Central memory CD8-positive, alpha-beta T cell (primary cell): ENCODE results near the gene FKBP9.
"Not testable (repeated sequence)": the region's sequence is repeated elsewhere in the genome, so short reads cannot be mapped to it uniquely, and the experiment has no call there.

ENCODE experiments used
- ATAC-seq: fragments of 150-1000 bp; cut with Tn5 transposase; replicated peaks from 2 replicates; pipeline ENCODE4 v1.10.0; 2022; ENCODE audit warnings: mild to moderate bottlenecking, moderate FRiP score, moderate number of reproducible peaks; ENCODE audit not compliant: poor library complexity, severe bottlenecking; ENCODE audit errors: extremely low read depth
- DNase-seq, 2 donors: peaks; one replicate each; pipeline ENCODE4 v3.0.0; 2021; ENCODE audit warnings: low spot score in 2 of 2
- H3K27ac Mint-ChIP-seq: one replicate; pipeline ENCODE4 v1.8.0; 2022; ENCODE audit warnings: low read depth, mild to moderate bottlenecking, moderate library complexity, mixed read lengths
- H3K27me3 Mint-ChIP-seq: one replicate; pipeline ENCODE4 v1.8.0; 2022; ENCODE audit warnings: mixed read lengths
- H3K36me3 Mint-ChIP-seq: one replicate; pipeline ENCODE4 v1.8.0; 2022; ENCODE audit warnings: mild to moderate bottlenecking, moderate library complexity, mixed read lengths; ENCODE audit not compliant: insufficient read depth
- H3K4me1 Mint-ChIP-seq: one replicate; pipeline ENCODE4 v1.8.0; 2022; ENCODE audit warnings: mixed read lengths
- H3K4me3 Mint-ChIP-seq: one replicate; pipeline ENCODE4 v1.8.0; 2022; ENCODE audit warnings: mild to moderate bottlenecking, moderate library complexity, mixed read lengths
- H3K9me3 Mint-ChIP-seq: one replicate; pipeline ENCODE4 v1.8.0; 2022; ENCODE audit warnings: mixed read lengths

Gene FKBP9

DNA sequence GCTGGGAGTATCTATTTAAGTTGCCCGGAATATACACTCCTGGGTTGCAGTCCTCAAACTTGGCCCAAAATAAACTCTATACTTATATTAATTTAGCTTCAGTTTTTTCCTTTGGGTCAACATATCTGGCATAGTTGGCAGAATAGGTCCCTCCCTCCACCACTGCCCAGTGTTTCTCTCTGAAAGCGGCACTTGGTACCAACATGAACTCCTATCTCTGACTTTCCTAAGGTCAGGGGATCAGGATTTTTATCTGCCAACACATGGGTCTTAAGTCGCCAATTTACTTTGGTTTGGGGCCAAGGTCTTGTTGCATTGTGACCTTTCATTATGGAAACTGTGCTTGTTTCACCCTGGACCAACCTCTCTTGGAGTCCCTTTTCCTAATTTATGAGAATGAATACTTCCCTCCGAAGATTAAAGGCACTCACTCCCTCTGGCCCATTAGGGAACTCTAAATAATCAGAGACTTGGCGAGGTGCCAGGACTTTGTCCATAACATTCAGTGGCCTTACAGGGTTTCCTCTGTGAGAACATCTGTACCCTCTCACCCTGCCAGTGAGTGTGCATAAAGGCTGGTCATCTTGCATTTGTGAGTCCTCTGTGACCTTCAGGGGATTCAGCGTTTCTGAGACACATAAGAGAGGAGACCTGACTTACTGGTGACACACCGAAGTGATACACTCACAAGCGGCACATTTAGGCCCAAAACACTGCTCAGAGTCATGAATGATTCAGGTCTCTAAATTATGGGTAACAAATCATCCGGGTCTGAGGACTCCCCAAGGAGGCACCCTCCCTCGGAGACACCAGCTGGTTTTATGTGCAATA is 19.7 kb upstream of the FKBP9 start:
- no peaks in the 10 kb centered on the region for H3K27me3 Mint-ChIP-seq
- H3K36me3 Mint-ChIP-seq, result peaks cover 6% of the 10 kb centered on the region
- H3K4me1 Mint-ChIP-seq, result peaks cover 16% of the 10 kb centered on the region
- ATAC-seq (no peak), DNase-seq (no peak)
- no peak overlapping the region for H3K27ac Mint-ChIP-seq
- H3K4me3 Mint-ChIP-seq, result no peak overlapping the region
- H3K9me3 Mint-ChIP-seq, result no peaks in the 10 kb centered on the region

DNA sequence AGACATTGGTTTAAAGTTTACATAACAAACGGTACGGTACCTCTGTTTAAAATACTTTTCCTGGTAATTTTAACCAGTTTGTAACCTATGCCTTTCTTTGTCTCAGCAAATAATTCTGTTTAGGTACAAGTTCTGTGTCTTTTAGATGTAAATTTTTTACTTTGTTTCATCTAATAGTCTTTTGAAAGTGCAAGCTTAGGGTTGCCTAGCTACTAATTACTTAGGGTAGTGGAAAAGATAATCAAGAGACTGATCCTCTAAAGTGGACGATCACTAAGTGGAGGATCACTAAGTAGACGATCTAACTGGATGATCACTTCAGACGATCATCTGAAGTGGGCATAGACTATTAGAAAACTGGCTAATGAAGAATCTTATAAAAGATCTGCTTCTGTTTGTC is 16.1 kb upstream of the FKBP9 start:
- DNase-seq (no peak), ATAC-seq (no peak)
- Mint-ChIP-seq H3K4me1 (peaks cover 16% of the 10 kb centered on the region), H3K4me3 (peak overlapping the region; percentile 80), H3K27me3 (no peaks in the 10 kb centered on the region), H3K9me3 (no peaks in the 10 kb centered on the region), H3K36me3 (no peaks in the 10 kb centered on the region), H3K27ac (no peak overlapping the region)

DNA sequence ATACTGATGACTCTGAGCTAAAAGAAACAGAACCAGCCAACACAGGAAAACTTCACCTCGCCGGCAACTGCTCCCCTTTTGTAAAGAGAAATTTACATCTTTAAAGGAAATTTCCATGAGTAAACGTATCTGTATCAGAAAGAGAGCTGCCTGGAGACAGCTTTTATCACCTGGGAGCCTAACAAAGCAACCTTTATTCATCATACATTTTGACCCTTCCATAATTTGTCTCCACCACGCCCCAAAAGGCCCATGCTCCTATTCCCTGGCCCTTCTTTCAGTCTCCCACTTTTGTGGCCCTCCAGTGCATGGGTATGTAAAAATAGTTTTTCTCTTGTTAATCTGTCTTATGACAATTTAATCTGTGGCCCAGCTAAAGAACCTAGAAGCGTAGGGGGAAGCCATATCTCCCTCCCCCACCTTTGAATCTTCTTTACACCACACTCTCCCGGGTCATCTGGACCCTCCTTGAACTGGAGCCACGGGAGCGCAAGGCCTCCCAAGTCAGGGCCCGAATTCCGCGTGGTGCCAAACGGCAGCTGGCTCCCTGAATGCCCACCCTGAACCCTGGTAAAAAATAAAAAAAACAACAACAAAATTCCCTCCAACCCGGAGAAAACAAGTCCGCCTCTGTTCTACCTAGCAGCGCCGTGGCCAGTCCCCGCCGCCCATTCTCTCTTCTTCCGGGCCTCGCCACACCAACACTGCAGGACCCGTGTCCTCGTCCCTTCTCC is 15.4 kb upstream of the FKBP9 start:
- no peak for DNase-seq
- ATAC-seq, result no peak
- H3K9me3 Mint-ChIP-seq, result no peaks in the 10 kb centered on the region
- H3K27ac Mint-ChIP-seq, result peak overlapping the region; percentile 83
- peak overlapping the region; percentile 80 for H3K4me3 Mint-ChIP-seq
- no peaks in the 10 kb centered on the region for H3K36me3 Mint-ChIP-seq
- peaks cover 16% of the 10 kb centered on the region for H3K4me1 Mint-ChIP-seq
- H3K27me3 Mint-ChIP-seq, result no peaks in the 10 kb centered on the region

DNA sequence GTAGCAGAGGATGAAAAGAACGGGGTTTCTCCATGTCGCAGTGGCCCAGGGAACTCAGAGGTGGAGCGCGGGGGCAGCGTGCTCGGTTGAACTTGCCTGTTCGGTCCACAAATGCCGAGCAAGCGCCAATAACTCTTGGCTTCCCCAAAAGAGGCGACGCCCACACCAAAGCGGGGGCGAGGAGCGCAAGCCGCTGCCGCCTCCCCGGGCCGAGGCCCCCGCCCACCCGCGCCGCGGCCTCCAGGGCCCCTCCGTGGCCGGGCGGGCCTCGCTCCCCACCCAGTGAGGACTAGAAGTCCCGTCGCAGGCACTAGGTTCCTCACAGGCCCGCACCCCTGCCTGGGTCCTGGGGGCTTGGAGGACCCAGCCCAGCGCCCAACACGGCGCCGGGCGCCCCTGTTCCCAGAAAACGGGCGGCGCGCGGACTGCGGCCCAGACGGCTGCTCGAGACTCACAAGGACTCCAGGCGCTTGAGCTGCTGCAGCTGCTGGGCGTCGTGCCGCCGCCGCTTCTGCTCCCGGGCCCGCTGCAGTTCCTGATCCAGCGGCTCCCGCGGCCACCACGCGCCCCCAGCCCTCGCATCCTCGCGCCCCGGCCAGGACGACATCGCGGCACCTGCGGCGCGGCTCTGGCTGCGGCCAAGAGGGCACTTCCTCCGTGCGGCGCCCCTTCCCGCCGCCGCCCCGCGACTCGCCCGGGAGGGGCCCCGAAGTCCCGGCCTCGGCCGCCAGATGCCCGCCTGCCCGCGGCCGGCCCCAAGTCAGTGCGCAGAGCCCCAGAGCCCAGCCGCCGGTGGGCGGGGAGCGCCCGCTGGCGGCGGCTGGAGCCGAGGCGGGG is 14.6 kb upstream of the FKBP9 start:
- DNase-seq (peak; percentile 35 to 37), ATAC-seq (peak; percentile 84)
- Mint-ChIP-seq H3K4me1 (peaks cover 16% of the 10 kb centered on the region), H3K9me3 (no peaks in the 10 kb centered on the region), H3K36me3 (no peaks in the 10 kb centered on the region), H3K27me3 (peaks cover 3% of the 10 kb centered on the region), H3K4me3 (peak overlapping the region; percentile 80), H3K27ac (peak overlapping the region; percentile 83)

DNA sequence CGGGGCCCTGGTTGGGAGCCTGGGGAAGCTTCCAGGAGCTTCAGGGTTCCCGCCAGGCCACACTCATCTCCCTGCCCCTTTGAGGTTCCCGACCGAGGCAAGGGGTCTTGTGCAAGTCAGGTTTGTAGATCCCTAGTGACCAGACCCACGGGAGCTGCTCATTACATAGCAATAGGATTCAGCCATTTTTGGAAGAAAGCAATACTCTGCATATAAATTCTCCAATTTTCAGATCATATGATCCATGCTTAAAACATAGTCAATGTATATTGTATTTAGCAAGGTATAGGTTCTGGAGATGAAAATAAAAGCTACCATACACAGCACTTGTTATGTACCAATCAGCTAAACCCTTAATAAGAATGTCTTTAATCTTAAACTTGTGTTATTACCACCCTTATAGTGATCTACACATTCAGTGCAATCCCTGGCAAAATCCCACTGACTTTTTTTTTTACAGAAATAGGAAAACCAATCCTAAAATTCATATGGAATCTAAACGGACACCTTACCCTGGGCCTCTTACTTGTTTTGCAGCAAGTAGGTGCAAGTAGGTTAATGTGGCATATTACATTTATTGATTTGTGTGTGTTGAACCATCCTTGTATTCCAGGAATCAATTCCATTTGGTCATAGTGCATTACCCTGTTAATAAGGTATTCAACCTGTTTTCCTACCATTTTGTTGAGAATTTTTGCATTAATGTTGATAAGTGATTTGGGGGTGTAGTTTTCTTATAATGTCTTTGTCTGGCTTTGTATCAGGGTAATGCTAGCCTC is 13.8 kb upstream of the FKBP9 start:
- Mint-ChIP-seq H3K9me3 (peaks cover 5% of the 10 kb centered on the region), H3K27me3 (peaks cover 11% of the 10 kb centered on the region), H3K36me3 (no peaks in the 10 kb centered on the region), H3K4me3 (peak overlapping the region; percentile 80), H3K27ac (no peak overlapping the region), H3K4me1 (peaks cover 16% of the 10 kb centered on the region)
- ATAC-seq, result peak; percentile 6
- DNase-seq, result no peak

DNA sequence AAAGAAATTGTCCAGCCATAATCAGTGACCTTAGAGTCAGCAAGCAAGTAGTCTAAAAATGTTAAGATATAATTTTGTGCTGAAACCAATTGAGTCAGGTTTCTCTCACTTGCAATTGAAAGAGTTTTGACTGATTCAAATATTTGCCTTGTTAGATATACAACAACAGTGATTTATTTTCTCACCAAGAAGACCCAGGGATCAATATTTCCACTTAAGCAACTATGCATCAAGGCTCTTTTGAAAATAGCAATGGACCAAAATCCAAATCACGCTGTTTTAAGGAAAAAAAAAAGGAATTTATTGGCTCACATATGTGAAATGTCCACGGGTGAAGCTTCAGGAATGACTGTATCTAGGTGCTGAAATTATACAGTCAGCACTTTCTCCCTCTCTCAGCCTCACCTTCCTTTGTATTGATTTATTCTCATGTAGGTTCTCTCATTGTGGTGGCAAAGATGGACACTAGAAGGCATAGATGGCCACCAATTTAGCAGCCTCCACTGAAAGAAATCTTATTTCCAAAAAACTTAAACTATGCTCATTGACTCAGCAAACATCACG is 9.7 kb upstream of the FKBP9 start:
- Mint-ChIP-seq H3K27me3 (peaks cover 25% of the 10 kb centered on the region), H3K9me3 (peaks cover 5% of the 10 kb centered on the region), H3K27ac (no peak overlapping the region), H3K4me1 (no peaks in the 10 kb centered on the region), H3K36me3 (no peaks in the 10 kb centered on the region), H3K4me3 (no peak overlapping the region)
- ATAC-seq (no peak), DNase-seq (no peak)

DNA sequence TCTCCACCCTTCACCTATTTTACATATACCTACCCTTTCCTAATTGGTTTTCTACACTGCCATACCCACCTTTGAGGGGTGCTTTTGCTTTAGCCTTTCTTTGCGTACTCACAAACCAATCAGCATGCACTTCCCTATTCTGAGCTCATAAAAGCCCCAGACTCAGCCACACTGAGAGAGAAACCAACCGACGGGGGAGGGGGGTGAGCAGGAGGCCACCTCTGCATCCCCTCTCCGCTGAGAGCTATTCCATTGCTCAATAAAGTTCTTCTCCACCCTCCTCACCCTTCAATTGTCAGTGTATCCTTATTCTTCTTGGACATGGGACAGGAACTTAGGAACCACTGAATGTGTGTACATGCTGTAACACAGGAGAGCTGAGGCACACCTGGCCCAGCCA is 9.0 kb upstream of the FKBP9 start:
- Mint-ChIP-seq H3K4me1 (no peaks in the 10 kb centered on the region), H3K27me3 (peaks cover 25% of the 10 kb centered on the region), H3K36me3 (no peaks in the 10 kb centered on the region), H3K4me3 (no peak overlapping the region), H3K27ac (no peak overlapping the region), H3K9me3 (peaks cover 5% of the 10 kb centered on the region)
- ATAC-seq (no peak), DNase-seq (no peak)

DNA sequence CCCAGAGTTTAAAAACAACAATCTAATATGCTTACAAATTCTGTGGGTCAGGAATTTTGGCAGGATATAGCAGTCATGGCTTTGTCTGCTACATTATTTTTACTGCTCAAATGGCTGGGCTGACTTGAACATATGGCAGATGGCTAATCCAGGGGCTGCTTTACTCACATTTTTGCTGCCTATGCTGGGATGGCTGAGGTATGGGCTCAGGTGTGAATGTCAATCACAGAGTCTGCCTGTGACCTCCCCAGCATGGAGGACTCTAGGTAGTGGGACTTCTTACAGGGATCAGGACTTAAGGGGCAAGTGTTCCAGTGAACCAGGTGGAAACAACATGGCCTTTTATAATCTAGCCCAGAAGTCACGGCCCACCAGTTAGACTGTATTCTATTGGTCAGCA is 4.4 kb upstream of the FKBP9 start:
- Mint-ChIP-seq H3K9me3 (peaks cover 4% of the 10 kb centered on the region), H3K4me1 (peaks cover 2% of the 10 kb centered on the region), H3K4me3 (no peak overlapping the region), H3K27ac (no peak overlapping the region), H3K36me3 (no peaks in the 10 kb centered on the region), H3K27me3 (peaks cover 24% of the 10 kb centered on the region)
- ATAC-seq, result no peak
- no peak for DNase-seq

DNA sequence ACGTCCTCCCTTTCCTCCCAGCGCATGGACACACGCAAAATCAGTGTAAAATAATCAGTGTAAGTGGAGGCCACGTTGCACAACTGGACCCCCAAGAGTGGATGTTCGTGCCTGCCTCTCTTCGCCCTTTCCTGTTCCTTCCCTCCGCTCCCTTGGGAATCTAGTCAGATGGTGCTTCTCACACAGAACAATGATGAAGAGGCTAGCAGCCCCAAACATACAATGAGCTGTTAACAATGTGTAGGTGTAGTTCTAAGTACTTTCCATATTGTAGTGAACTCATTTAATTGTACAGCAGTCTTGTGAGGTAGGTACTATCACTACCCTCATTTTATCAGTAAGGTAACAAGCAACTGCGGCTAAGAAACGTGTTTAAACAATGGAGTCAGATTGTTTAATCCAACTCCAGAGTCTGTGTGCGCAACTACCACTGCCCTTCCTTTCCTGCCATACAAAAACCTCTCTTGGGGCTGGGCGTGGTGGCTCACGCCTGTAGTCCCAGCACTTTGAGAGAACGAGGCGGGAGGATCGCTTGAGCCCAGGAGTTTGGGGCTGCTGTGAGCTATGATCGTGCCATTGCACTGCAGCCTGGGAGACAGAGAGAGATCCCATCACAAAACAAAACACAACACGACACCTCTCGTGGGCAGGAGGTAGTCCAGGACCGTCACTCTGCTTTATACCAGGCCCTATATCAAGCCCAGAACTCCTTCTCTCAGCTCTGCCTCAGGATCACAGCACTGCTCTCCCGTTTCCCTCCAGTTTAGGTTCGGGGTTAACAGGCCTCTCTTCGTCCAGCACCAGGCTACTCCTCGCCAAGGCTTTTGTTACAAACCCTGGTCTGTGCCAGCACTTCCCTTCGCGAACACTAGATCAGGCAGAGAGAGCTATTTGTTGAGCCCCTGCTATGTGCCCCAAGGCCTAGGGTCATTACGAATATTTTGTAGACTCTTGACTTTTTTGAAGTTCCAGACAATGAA is 1.1 kb downstream of the FKBP9 start:
- no peaks in the 10 kb centered on the region for H3K36me3 Mint-ChIP-seq

DNA sequence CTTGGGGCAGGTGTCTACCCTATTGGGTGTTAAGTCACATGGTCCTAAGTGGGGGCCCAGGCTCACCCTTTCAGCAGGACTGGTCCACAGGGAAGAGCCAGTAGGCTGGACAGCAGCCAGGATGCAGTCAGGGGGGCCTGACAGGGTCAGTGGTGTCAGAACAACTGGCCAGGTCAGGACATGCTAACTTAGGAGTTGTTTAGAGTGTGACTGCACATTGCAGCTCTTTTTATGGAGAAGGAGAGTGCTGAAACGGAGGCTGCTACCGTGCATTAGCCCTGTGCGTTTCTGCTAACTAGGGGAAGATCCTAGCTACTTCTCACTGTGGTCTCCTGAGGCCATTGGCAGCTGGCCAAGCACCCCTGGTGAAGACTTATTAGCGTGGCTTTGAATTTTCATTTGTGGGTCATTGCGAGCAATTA is 6.7 kb downstream of the FKBP9 start:
- not testable (repeated sequence) for ATAC-seq, DNase-seq, H3K27ac Mint-ChIP-seq, H3K9me3 Mint-ChIP-seq, H3K4me3 Mint-ChIP-seq, H3K36me3 Mint-ChIP-seq, H3K4me1 Mint-ChIP-seq
- peaks cover 34% of the 10 kb centered on the region for H3K27me3 Mint-ChIP-seq

More for the DNA sequence above, 1.1 kb downstream of the FKBP9 start:
- Mint-ChIP-seq H3K27me3 (peaks cover 43% of the 10 kb centered on the region), H3K9me3 (no peaks in the 10 kb centered on the region), H3K4me1 (peaks cover 6% of the 10 kb centered on the region), H3K27ac (no peak overlapping the region), H3K4me3 (peak overlapping the region; percentile 70)
- ATAC-seq, result no peak
- no peak for DNase-seq
